ENCODE results near the gene PRSS57. TPM values are rescaled to one million over a fixed set of nuclear protein-coding genes. Genes with fewer than 3 reads are reported as not detected.
A peak's percentile ranks its signal among the peaks of the same experiment; 100 is the strongest.

The PRSS57 gene
- total RNA-seq, 4 donors from 2014 or later: 0.34 TPM; not detected in 3

DNA sequence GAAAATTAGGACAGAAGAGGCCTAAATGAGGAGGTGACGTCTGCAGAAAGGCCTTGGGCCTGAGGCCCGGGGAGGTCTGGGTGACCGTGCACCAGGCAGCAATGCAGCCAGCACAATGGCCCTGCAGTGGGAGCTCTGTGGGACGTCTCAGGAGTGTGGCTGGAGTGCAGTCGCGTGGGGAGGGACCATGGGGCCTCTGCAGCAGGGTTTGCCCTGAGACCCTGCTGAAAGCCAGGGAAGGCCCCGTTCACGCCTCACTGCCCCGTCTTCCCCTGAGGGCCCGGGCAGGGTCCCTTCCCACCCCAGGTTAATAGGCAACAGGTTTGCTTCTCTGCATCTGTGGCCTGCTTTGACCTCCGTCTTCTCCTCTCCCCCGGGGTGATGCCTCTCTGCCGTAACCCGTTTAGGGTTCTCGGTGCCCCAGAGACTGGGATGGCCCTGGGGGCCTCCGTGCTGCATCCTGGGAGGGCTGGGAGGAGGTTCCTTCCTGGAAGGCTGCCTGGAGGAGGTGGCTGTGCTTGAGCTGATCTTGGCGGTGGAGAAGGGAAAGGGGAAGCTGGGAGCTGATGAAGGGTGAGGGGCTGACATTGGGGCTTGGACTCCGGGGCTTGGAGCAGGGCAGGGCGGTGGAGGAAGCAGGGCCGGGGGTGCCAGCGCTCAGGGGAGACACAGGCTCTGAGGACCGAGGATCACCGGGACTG is 23.1 kb upstream of the PRSS57 start:
- peaks cover 0 to 9% (median 2%) of the 10 kb centered on the region in 4 donors for H3K9me3 ChIP-seq
- no peak for TF ChIP-seq EP300 (IDR thresholded peaks at IDR 0.05)
- TF ChIP-seq, protein P1, sequence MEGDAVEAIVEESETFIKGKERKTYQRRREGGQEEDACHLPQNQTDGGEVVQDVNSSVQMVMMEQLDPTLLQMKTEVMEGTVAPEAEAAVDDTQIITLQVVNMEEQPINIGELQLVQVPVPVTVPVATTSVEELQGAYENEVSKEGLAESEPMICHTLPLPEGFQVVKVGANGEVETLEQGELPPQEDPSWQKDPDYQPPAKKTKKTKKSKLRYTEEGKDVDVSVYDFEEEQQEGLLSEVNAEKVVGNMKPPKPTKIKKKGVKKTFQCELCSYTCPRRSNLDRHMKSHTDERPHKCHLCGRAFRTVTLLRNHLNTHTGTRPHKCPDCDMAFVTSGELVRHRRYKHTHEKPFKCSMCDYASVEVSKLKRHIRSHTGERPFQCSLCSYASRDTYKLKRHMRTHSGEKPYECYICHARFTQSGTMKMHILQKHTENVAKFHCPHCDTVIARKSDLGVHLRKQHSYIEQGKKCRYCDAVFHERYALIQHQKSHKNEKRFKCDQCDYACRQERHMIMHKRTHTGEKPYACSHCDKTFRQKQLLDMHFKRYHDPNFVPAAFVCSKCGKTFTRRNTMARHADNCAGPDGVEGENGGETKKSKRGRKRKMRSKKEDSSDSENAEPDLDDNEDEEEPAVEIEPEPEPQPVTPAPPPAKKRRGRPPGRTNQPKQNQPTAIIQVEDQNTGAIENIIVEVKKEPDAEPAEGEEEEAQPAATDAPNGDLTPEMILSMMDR (IDR thresholded peaks at IDR 0.05): no peak
- DNase-seq (ENCODE audit: extremely low spot score): no peak
- WGBS: 59% methylated on average over 12 of the region's 23 CpGs
- peaks cover 0 to 38% (median 11%) of the 10 kb centered on the region in 4 donors for H3K27me3 ChIP-seq
- peak overlapping the region; percentile 70 to 83 (median 76) for H3K27ac ChIP-seq (replicated peaks in 1 of 4)
- H3K4me1 ChIP-seq: peaks cover 19 to 43% (median 42%) of the 10 kb centered on the region in 4 donors
- peak overlapping the region in 3 of 4 donors; percentile 30 to 51 (median 35) for H3K4me3 ChIP-seq
- H3K36me3 ChIP-seq: peaks cover 0 to 4% (median 4%) of the 10 kb centered on the region in 4 donors
- intact Hi-C loops (cut with DNase I): no loop called here

DNA sequence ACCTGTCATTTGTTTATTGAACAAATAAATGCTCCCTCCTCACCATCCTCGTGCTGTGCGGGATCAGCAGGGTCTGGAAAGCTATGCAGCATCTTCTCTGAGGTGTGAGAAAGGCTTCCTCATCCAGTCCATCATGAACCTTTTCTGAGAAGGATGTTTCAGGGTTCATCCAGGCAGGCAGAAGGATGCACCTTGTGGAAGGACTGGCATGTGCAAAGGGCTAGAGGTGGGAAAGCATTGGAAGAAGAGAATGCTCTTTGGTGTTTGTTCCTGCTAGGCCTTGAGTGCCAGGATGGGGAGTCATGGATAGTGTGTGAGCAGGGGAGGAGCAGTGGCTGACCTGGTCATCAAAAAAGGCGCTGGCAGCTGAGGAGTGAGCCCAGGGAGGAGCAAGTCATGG is 20.1 kb upstream of the PRSS57 start:
- Histone ChIP-seq H3K9me3 (peaks cover 0 to 9% (median 2%) of the 10 kb centered on the region in 4 donors), H3K36me3 (peaks cover 0 to 4% (median 4%) of the 10 kb centered on the region in 4 donors), H3K27ac (replicated peaks in 1 of 4) (no peak overlapping the region), H3K4me1 (peaks cover 16 to 34% (median 31%) of the 10 kb centered on the region in 4 donors), H3K4me3 (no peak overlapping the region), H3K27me3 (peaks cover 0 to 35% (median 11%) of the 10 kb centered on the region in 4 donors)
- no peak for DNase-seq (ENCODE audit: extremely low spot score)
- intact Hi-C loops (cut with DNase I): no loop called here
- TF ChIP-seq, protein P1 (IDR thresholded peaks at IDR 0.05): no peak
- TF ChIP-seq POLR2AphosphoS5 (IDR thresholded peaks at IDR 0.05) (no peak), EP300 (IDR thresholded peaks at IDR 0.05) (no peak), POLR2A (IDR thresholded peaks at IDR 0.05; ENCODE audit: low read depth) (no peak)
- 96% methylated on average over 3 of the region's 3 CpGs for WGBS

DNA sequence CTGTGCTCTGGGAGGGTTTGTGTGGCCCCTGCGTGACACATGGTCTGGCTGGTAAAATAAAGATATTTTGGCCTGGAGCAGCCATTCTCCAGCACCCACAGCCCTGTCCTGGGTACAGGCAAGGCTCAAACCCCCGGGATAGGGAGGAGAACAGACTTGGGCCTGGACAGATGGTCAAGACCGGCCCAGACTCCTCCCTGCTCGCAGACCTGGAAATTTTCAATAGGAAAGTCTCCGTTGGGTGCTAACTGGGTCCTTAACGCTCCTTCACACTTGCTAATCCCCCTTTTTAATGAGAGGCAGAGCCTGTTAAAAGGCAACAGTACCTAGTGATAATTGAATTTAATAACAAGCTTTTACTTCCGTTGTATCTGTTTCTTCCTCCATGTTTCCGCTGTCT is 16.0 kb upstream of the PRSS57 start:
- TF ChIP-seq POLR2AphosphoS5 (IDR thresholded peaks at IDR 0.05): no peak
- TF ChIP-seq POLR2A (IDR thresholded peaks at IDR 0.05; ENCODE audit: low read depth): no peak
- TF ChIP-seq, protein P1 (IDR thresholded peaks at IDR 0.05): no peak
- no peak for TF ChIP-seq EP300 (IDR thresholded peaks at IDR 0.05)
- intact Hi-C loops (cut with DNase I): no loop called here

DNA sequence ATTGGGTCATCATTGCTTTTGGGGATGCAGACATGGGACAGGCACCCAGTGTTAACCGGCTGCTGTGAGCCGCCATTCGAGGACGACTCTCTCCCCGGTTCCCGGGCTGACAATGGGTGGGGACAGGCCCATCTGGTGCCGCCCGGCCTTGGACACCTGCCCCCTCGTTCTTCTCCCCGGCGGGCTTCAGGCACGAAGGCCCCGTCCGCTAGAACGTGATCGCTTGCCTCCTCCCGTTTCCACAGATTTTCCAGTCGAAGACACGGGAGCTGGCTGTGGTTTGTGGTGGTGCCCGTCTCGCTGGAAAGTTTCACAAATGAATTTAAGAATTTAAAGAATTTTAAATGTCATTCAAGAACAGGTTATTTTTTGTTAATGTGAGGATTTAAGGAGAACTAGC is 15.5 kb upstream of the PRSS57 start:
- peaks cover 0 to 8% (median 4%) of the 10 kb centered on the region in 4 donors for H3K9me3 ChIP-seq
- WGBS: 77% methylated on average over 7 of the region's 21 CpGs
- no peak for DNase-seq (ENCODE audit: extremely low spot score)
- peak overlapping the region; percentile 76 to 95 (median 84) for H3K4me3 ChIP-seq
- TF ChIP-seq EP300 (IDR thresholded peaks at IDR 0.05) (no peak), POLR2A (IDR thresholded peaks at IDR 0.05; ENCODE audit: low read depth) (no peak), POLR2AphosphoS5 (IDR thresholded peaks at IDR 0.05) (no peak)
- TF ChIP-seq, protein P1 (IDR thresholded peaks at IDR 0.05): no peak
- intact Hi-C loops (cut with DNase I): no loop called here
- peaks cover 0 to 4% (median 2%) of the 10 kb centered on the region in 4 donors for H3K36me3 ChIP-seq
- H3K27ac ChIP-seq (replicated peaks in 1 of 4): peak overlapping the region; percentile 81 to 86 (median 84)
- H3K27me3 ChIP-seq: peaks cover 0 to 10% (median 0%) of the 10 kb centered on the region in 4 donors
- peaks cover 20 to 44% (median 34%) of the 10 kb centered on the region in 4 donors for H3K4me1 ChIP-seq

More for the DNA sequence above, 16.0 kb upstream of the PRSS57 start:
- Histone ChIP-seq H3K27me3 (peaks cover 0 to 10% (median 0%) of the 10 kb centered on the region in 4 donors), H3K4me3 (peak overlapping the region in 1 of 4 donors; percentile 95), H3K4me1 (peaks cover 20 to 44% (median 34%) of the 10 kb centered on the region in 4 donors), H3K27ac (replicated peaks in 1 of 4) (peak overlapping the region; percentile 81 to 86 (median 84)), H3K9me3 (peaks cover 0 to 9% (median 4%) of the 10 kb centered on the region in 4 donors), H3K36me3 (peaks cover 0 to 4% (median 2%) of the 10 kb centered on the region in 4 donors)
- DNase-seq (ENCODE audit: extremely low spot score): no peak
- 82% methylated on average over 8 of the region's 8 CpGs for WGBS
